Measurements from ENCODE around the gene PALD1. TPM values are rescaled to one million over a fixed set of nuclear protein-coding genes. Genes with fewer than 3 reads are reported as not detected.
A peak's percentile ranks its signal among the peaks of the same experiment; 100 is the strongest.

PALD1 gene
- total and polyA plus RNA-seq, 9 of the 15 experiments (the other 6 are each of a cell fraction or from before 2014, with no cell fraction given), result 0.03 to 0.29 (median 0.09) TPM; not detected in 2

DNA sequence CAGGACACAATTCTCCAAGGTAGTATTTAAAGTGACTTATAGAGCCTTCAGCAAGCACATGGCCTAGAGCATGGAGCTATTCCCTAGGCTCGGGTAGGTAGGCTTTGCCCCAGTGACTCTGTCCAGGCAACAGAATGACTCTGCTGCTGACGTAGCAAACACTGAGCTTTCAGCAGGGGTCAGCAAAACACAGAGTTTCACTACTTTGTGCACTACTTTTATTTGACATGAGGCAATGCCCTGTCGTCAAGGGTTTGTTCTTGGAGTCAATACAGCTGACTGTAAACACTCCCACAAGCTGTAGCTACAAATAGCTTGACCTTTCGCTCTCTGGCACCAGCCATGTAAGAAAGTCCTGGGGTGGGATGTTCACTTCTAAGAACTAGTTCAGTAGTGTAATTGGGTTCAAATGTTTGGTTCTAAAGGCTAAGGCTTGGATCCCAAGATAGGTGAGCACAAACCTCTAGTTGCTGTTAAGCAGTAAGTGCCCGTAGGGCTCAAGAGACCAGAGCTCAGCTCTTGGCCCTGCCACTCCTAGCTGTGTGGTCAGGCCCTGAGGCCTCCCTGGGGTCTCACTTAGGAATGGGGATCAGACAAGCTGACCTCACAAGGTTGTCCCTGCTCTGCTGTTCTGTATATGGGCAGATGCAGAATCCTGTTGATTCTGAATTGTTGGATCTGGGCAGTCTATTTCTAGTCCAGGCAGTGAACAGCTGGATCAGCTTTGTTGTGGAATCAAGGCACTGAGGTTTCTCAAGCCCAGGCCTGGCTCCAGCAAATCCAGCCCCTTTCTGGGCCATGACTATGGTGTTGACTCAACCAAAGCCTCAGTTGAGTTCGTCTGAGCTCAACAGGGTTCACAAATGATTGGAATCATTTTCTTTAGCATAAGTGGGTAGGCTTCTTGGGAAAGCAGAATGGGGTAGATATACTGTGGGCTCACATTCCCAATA, 47.8 kb upstream of the PALD1 start (continued):
- TF ChIP-seq SNRNP70 (optimal IDR thresholded peaks at IDR 0.05; ENCODE audit: low read depth, low read length), result no peak
- TF ChIP-seq ZNF707 (CRISPR knock-in tag; conservative IDR thresholded peaks at IDR 0.05), result no peak
- peak; percentile 48 for TF ChIP-seq MAFF (IDR thresholded peaks at IDR 0.05; ENCODE audit: low read length)
- peak in 1 of 2 experiments; percentile 59; a peak in 1 of 4 replicates for TF ChIP-seq FOXA3 (CRISPR knock-in tag; conservative IDR thresholded peaks at IDR 0.05 in 1 of 2, IDR thresholded peaks at IDR 0.05 in 1 of 2)
- TF ChIP-seq PHB (CRISPR knock-in tag; IDR thresholded peaks at IDR 0.05), result no peak
- no peak for TF ChIP-seq SUPT5H (IDR thresholded peaks at IDR 0.05)
- TF ChIP-seq ZFP1 (CRISPR knock-in tag; IDR thresholded peaks at IDR 0.05), result no peak
- no peak for TF ChIP-seq NFRKB (IDR thresholded peaks at IDR 0.05; ENCODE audit: low read depth)
- TF ChIP-seq ELF4 (CRISPR knock-in tag; IDR thresholded peaks at IDR 0.05), result no peak
- TF ChIP-seq, protein P1, sequence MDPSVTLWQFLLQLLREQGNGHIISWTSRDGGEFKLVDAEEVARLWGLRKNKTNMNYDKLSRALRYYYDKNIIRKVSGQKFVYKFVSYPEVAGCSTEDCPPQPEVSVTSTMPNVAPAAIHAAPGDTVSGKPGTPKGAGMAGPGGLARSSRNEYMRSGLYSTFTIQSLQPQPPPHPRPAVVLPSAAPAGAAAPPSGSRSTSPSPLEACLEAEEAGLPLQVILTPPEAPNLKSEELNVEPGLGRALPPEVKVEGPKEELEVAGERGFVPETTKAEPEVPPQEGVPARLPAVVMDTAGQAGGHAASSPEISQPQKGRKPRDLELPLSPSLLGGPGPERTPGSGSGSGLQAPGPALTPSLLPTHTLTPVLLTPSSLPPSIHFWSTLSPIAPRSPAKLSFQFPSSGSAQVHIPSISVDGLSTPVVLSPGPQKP (CRISPR knock-in tag; IDR thresholded peaks at IDR 0.05), result no peak
- TF ChIP-seq ZZZ3 (IDR thresholded peaks at IDR 0.05), result no peak
- no peak for TF ChIP-seq ARNT (IDR thresholded peaks at IDR 0.05)
- no peak for TF ChIP-seq HMG20A (CRISPR knock-in tag; conservative IDR thresholded peaks at IDR 0.05)
